Esophagus squamous epithelium (tissue), 4 donors: Measurements from ENCODE around the gene MAST3.

Experiments
- CTCF ChIP-seq, 6 experiments: fragments of 450-650 bp in 4 of 6; fragments of 200-600 bp in 2 of 6; sonication (generic) in 2 of 6; IDR thresholded peaks; one replicate each; pipeline ENCODE4 v1.5.1; 2016 to 2019; ENCODE audit warnings: antibody characterized with exemption in 6 of 6, mild to moderate bottlenecking in 4 of 6, moderate library complexity in 4 of 6
- POLR2A ChIP-seq, 4 donors: fragments of 450-650 bp; IDR thresholded peaks; one replicate each; pipeline ENCODE4 v1.6.1; 2017; ENCODE audit warnings: antibody characterized with exemption in 4 of 4, mild to moderate bottlenecking in 4 of 4, moderate library complexity in 3 of 4

GRCh38 chr19:18119717-18120105 lies 22.1 kb downstream of the MAST3 start:
- TF ChIP-seq CTCF (IDR thresholded peaks at IDR 0.05) (no peak), POLR2A (IDR thresholded peaks at IDR 0.05) (no peak)
